CD1c-positive myeloid dendritic cell (primary cell): ENCODE results near the gene CARS2.

ENCODE experiments used
- DNase-seq: peaks from one replicate; pipeline ENCODE4 v3.0.0-alpha.2; 2016; ENCODE audit errors: extremely low spot score

Gene CARS2

GRCh38 chr13:110652764-110653163 is 53.2 kb downstream of the CARS2 start:
- DNase-seq, result no peak

GRCh38 chr13:110652231-110652730 is 53.6 kb downstream of the CARS2 start:
- no peak for DNase-seq

DNA sequence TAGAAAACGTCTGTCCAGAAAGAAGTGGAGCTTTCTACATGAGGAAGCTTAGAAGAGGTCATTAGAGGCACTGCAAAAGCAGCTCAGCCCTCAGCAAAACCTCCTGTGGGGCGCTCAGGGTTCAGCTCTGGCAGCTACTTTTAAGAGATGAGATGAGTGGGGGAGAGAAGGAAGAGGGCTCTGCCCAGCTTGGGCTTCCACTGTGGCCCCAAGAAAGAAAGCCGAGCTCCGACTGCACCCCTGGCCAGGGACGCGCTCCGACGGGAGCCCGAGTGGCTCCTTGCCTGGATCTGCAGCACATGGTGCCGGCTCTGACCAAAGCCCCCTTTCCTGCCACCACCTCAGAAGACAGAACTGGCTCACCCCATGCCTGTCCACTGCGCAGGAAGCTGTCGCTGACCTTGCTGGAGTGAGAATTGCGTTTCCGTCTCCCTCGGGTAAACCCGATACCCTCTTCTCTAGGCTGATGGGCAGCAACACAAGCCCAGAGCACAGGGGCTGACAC is 54.1 kb downstream of the CARS2 start:
- DNase-seq, result no peak

DNA sequence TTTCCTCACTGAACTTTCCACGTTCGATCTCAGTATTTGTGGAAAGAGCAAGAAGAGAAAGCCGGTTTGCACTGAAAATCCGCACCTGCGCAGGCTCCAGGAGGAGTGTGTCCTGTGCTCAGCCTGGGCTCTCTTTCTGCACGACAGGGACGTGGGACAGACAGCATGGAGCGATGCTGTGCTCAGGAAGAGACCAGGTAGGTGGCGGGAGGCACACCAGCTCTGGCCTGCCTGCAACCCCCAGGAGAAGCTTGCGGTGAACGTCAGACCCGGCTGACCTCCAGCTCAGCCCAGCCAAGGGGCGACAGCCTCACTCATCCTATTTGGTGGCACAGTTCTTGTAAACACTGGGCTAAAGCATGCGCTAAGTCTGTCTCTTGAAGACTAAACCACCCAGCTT is 54.6 kb downstream of the CARS2 start:
- no peak for DNase-seq

DNA sequence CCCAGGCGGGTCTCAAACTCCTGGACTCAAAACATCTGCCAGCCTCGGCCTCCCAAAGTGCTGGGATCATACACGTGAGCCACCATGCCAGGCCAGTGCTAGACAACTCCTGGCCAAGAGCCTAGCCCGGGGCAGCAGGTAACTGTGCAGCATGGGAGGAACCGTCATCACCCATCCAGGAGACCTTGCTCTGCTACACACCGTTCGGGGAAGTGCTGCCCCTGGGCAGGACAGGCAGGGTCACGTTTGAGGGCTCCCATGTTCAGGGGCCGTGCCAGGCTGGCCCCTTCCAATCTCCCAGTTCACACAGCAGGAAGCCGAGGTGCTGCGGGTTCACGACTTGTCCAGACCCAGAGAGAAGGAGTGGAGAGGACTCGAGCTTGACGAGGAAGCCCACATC is 55.5 kb downstream of the CARS2 start:
- no peak for DNase-seq

DNA sequence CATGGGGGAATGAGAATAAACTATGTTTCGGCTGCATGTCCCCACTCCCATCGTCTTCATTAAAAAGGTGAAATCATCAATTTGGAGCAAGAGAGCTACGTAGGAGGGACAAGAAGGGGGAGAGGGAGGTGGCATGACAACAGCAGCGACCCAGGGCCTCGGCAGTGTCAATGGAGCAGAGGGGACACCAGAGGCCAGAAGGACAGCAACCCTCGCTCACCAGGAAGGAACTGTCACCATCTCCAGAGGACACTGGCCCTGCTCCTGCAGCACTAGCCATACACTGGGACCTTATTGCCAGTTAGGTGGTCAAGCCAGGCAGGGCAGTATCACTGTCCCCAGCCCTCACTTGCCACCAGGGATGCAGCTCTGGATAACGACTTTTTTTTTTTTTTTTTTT is 56.4 kb downstream of the CARS2 start:
- no peak for DNase-seq

DNA sequence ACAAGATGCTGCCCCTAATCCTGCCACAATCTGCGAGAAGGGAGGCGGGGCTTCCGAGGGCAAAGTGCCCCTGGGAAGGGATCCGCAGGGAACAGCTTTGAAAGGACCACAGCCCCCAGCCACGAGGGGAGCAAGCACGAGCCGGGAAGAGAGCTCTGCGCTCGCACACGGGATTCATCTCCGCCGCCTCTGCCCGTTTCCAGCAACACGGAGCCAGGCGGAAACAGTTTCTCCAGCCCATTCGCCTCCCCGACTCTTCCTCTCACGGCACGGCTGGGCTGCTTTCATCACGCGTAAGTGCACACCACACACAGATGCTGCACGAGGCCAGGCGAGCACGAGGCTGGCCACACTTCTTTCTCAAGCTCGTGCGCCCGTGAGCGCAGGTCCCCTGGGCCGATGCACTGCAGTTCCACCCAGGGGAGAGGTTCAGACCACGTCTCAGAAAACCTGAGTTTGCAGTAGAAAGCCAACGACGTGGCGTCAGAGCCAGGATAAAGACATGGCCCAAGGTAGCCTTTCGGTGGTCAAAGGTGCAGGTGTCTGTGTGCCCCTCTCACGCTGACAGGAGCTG is 57.0 kb downstream of the CARS2 start:
- no peak for DNase-seq

- DNase-seq, result no peak
Observed at GRCh38 chr13:110648146-110648819, 57.6 kb downstream of the CARS2 start.

GRCh38 chr13:110647365-110647737 is 58.6 kb downstream of the CARS2 start:
- DNase-seq, result no peak

DNA sequence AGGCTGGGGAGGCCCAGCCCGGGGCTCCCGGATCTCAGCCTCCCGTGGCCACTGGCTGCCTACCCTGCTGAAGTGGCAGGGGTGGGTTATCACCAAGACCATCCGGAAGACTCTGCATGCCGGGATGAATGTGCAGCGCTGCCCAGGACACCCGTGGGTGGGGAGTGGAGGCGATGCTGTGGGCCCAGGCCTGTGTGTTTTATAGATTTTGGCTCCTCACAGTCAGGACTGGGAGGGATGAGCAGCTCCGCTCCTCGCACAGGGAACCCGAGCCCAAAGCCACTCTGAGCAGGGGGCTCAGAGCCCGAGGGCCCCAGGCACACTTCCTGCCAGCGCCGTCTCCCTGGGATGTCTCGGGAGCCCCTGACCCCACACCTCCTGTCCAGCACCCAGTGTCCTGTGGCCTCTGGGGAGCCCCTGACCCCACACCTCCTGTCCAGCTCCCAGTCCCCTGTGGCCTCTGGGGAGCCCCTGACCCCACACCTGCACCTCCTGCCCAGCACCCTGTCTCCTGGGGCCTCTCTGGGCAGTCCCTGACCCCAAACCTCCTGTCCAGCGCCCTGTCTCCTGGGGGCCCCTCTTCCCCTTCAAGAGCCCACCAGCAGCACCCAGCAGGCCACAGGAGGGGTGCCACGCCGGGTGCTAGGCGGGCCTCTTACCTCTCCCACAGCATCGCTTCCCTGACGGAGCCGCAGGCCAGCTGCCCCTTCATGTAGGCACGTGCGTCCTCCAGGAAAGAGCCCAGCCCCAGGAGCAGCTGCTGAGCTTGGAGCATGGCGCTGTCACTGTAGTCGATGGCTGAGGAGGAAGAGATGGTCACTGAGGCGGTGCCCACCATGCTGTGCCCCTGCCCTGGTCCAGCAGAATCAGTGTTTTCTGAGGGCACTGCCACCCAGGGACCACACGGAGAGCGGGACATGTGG is 59.2 kb downstream of the CARS2 start:
- no peak for DNase-seq

DNA sequence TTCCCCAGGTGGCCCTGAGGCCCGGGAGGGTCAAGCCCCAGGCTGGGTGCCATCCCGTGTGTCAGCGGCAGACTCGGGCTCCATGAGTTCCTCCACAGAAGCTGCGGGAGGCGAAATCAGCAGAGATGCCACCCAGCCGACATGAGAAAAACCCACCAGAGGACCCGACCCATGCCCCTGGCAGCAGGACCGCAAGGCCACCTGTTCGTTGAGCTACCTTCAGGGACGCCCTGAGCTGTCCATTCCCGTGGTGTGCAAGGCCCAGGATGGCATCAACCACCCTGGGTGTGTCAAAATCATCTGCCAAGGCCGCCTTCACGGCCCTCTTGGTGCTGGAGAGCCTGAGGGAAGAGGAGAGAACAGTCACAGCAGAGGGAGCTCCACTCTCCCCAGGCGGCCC is 60.2 kb downstream of the CARS2 start:
- no peak for DNase-seq

GRCh38 chr13:110644892-110645521 is 60.9 kb downstream of the CARS2 start:
- DNase-seq, result peak; percentile 64

- no peak for DNase-seq
Observed at GRCh38 chr13:110643768-110644421, 62.0 kb downstream of the CARS2 start.

DNA sequence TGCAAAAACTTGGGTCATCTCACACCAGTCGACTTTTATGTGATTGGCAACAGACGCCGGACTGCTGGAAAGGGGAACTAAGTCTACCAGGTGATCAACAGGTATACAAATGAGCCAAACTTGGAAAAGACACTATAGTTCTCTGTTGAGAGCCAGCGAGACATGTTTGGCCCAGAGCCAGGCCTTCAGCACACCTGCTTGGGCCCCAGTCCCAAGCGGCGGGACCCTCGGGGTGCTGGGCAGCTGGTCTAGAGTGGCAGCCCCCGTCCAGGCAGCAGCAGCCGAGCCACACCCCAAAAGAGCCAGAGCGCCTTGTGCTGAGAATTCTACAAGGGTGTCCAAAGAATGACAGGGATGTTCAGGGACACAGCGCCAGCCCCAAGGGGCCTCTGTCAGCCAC is 62.6 kb downstream of the CARS2 start:
- no peak for DNase-seq

DNA sequence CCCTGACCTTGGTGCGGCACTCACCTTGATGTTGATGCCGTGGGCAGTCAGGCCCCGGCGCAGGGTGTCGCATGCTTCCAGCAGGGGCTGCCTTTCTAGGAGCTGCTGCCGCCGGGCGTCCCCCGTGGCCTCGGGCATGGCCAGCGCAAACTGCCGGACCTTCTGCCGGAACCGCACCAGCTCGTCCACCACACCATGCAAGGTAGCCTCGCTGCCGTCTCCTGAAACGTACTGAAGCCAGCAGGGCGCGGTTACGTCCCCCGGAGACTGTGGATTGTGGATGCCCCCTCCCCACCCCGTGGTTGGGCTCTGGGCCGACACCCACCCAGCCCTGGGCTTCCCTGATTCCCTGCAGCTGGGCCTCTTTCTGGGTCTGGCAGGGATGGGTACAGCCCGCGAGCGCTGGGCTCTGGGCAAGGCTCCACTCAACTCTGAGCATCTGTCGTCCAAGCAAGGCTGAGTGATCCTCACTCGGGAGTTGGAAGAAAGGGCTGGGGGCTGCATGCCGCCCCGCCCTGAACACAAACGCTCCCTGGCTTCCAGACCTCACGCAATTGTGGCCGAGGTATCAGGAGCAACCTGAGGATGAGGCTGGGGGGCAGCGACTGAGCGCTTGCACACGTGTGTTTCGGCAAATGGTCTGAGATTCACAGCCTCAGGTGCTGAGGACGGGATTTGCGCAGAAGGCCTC is 63.5 kb downstream of the CARS2 start:
- no peak for DNase-seq

DNA sequence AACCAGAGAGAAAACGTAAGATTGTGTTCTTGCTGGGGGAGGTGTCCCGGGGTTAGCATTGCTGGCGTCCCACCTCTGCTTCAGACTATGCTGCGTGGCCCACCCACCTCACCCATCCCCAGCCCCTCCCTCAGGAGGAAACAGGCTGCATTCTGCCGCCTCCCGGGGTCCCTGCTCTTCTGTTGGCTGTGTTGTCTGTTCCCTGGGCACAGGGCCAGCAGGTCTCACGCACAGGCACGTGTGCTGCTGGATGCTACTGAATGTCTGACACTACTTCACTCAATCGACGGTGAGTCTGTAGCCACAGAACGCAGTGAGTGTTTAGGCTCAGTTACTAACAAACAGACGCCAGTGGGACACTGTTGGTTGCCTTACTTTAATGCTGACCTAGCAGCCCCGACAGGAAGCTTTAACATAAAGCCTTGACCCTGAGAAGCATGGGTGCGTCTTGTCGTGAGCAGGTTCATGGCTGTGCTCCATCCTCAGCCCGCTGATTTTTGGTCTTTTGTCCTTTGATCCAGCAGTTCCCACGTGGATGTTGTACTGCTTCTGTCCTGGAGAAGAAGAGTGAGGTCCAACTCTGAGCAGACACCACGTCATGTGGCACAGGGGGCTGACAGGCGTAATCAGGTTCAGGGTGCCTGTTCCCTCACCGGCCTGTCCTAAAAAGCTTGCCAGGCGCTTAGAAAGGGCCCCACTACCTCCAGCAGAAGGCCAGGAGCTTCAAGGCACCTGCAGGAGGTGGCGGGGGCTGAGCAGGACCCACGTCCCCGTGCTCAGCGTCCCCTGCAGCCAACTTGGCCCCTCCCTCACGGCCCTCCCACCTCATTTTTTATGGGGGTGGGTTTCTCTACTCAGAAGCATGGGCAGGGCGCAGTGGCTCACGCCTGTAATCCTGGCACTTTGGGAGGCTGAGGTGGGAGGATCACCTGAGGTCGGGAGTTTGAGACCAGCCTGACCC is 64.6 kb downstream of the CARS2 start:
- DNase-seq, result no peak

- DNase-seq, result no peak
Observed at GRCh38 chr13:110640591-110641029, 65.3 kb downstream of the CARS2 start.

GRCh38 chr13:110639935-110640334 is 66.0 kb downstream of the CARS2 start:
- no peak for DNase-seq
